ENCODE results near the gene RRP12.

The RRP12 gene

DNA sequence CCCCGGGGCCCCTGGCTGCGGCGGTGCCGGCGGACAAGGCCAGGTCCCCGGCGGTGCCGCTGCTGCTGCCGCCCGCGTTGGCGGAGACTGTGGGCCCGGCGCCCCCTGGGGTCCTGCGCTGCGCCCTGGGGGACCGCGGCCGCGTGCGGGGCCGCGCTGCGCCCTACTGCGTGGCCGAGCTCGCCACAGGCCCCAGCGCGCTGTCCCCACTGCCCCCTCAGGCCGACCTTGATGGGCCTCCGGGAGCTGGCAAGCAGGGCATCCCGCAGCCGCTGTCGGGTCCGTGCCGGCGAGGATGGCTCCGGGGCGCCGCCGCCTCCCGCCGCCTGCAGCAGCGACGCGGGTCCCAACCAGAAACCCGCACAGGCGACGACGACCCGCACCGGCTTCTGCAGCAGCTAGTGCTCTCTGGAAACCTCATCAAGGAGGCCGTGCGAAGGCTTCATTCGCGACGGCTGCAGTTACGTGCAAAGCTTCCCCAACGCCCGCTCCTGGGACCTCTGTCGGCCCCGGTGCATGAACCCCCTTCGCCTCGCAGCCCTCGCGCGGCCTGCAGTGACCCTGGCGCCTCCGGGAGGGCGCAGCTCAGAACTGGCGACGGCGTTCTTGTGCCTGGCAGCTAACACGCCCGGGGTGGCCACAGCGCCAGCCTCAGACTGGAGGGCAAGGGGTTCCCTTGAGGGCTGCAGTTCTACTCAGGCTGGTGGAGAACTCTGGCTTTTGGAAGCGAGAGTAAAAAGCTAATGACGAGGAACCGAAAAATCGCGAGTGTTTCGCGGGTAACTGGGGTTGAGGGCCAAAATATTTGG is 81.3 kb downstream of the RRP12 start:
- TF ChIP-seq, protein P1, sequence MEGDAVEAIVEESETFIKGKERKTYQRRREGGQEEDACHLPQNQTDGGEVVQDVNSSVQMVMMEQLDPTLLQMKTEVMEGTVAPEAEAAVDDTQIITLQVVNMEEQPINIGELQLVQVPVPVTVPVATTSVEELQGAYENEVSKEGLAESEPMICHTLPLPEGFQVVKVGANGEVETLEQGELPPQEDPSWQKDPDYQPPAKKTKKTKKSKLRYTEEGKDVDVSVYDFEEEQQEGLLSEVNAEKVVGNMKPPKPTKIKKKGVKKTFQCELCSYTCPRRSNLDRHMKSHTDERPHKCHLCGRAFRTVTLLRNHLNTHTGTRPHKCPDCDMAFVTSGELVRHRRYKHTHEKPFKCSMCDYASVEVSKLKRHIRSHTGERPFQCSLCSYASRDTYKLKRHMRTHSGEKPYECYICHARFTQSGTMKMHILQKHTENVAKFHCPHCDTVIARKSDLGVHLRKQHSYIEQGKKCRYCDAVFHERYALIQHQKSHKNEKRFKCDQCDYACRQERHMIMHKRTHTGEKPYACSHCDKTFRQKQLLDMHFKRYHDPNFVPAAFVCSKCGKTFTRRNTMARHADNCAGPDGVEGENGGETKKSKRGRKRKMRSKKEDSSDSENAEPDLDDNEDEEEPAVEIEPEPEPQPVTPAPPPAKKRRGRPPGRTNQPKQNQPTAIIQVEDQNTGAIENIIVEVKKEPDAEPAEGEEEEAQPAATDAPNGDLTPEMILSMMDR (IDR thresholded peaks at IDR 0.05; ENCODE audit: low read depth, low read length): no peak
- DNase-seq (ENCODE audit: low read depth in 2 of 2): no peak
- peak overlapping the region; percentile 66 to 69 for H3K4me3 ChIP-seq (replicated peaks in 1 of 2; ENCODE audit: low read depth in 2 of 2, low read length in 2 of 2)

DNA sequence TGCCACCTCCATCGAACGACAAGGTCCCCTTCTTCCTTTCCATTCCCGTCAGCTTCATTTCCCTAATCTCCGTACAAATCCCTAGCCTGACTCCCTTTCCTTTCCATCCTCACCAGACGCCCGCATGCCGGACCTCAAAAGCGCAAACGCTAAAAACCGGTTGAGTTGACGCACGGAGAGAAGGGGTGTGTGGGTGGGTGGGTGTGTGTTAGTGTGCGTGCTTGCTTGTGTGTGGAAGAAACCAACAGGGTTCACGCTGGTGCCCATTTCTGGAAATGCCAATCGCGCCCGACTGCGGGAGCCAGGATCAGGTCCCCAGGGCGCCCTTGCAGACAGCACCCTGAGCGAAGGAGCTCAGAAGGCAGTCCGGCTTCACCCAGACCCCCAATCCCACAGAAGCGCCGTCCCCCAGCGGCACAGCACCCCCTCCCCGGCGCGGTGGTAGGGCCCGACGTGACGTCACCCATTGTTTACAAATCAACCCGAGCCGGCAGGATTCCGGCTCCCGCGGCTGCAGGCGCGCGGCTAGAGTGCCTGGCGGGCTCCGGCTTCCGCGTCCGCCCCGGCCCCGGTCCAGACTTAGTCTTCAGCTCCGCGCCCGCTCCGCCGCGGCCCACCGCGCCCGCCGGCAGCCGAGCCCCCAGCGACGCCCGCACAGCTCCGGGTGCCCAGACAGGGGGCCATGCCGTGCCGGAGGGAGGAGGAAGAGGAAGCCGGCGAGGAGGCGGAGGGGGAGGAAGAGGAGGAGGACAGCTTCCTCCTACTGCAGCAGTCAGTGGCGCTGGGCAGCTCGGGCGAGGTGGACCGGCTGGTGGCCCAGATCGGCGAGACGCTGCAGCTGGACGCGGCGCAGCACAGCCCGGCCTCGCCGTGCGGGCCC is 82.1 kb downstream of the RRP12 start, which contains the start of gene FRAT1:
Gene FRAT1 (plus strand): TSS at position 500 of the 880 bp plus-strand sequence. CDS start 183 bp downstream, at position 683.
- DNase-seq (ENCODE audit: low read depth in 2 of 2): peak; percentile 91 to 95
- peak within 1 kb of the TSS; percentile 66 to 69 for H3K4me3 ChIP-seq (replicated peaks in 1 of 2; ENCODE audit: low read depth in 2 of 2, low read length in 2 of 2)
- TF ChIP-seq, protein P1 (IDR thresholded peaks at IDR 0.05; ENCODE audit: low read depth, low read length): no peak

DNA sequence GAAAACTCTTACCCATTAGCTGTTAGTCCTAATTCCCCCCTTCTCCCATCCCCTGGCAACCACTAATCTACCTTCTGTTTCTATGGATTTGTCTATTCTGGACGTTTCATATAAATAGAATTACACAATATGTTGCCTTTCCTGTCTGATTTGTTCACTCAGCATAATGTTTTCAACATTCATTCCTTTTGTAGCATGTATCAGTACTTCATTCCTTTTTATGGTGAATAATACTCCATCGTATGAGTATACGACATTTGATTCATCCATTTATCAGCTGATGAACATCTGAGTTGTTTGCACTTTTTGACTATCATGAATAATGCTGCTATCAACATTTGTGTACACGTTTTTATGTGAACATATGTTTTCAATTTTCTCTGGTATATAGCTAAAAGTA is 86.5 kb downstream of the RRP12 start:
- TF ChIP-seq, protein P1 (IDR thresholded peaks at IDR 0.05; ENCODE audit: low read depth, low read length): no peak
- no peak overlapping the region for H3K4me3 ChIP-seq (replicated peaks in 1 of 2; ENCODE audit: low read depth in 2 of 2, low read length in 2 of 2)
- peak in 1 of 2 donors; percentile 19 for DNase-seq (ENCODE audit: low read depth in 2 of 2)

DNA sequence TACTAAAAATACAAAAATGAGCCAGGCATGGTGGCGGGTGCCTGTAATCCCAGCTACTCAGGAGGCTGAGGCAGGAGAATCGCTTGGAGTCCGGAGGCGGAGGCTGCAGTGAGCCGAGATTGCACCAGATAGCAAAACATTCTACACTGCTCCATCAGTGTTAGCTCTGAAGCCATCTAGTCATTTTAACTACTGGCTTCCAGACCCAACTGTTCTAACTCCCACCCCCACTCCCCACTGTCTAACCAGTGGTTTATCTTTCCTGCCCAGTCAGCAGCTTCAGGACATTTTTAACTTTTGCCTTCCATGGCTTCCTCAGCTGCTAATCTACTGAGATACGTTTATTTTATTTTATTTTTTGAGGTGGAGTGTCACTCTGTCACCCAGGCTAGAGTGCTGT is 88.2 kb downstream of the RRP12 start:
- no peak overlapping the region for H3K4me3 ChIP-seq (replicated peaks in 1 of 2; ENCODE audit: low read depth in 2 of 2, low read length in 2 of 2)
- TF ChIP-seq, protein P1 (IDR thresholded peaks at IDR 0.05; ENCODE audit: low read depth, low read length): no peak
- no peak for DNase-seq (ENCODE audit: low read depth in 2 of 2)

DNA sequence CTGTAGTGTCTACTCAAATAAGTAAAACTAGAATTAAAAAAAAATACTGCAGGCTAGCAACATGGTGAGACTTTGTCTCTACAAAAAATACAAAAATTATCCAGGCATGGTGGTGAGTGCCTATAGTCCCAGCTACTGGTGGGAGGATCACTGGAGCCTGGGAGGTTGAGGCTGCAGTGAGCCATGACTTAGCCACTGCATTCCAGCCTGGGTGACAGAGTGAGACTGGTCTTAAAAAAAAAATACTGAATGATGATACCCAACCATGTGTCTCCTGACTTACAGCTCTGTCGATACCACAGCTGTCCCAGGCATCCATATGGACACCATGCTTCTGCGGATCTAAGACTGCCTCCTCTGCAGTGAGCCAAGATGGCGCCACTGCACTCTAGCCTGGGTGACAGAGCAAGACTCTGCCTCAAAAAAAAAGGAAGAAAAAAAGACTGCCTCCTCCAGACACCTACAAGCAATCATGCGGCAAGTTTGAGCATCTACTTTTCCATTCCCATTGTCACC is 90.0 kb downstream of the RRP12 start:
- TF ChIP-seq, protein P1 (IDR thresholded peaks at IDR 0.05; ENCODE audit: low read depth, low read length): no peak
- no peak overlapping the region for H3K4me3 ChIP-seq (replicated peaks in 1 of 2; ENCODE audit: low read depth in 2 of 2, low read length in 2 of 2)
- DNase-seq (ENCODE audit: low read depth in 2 of 2): no peak

DNA sequence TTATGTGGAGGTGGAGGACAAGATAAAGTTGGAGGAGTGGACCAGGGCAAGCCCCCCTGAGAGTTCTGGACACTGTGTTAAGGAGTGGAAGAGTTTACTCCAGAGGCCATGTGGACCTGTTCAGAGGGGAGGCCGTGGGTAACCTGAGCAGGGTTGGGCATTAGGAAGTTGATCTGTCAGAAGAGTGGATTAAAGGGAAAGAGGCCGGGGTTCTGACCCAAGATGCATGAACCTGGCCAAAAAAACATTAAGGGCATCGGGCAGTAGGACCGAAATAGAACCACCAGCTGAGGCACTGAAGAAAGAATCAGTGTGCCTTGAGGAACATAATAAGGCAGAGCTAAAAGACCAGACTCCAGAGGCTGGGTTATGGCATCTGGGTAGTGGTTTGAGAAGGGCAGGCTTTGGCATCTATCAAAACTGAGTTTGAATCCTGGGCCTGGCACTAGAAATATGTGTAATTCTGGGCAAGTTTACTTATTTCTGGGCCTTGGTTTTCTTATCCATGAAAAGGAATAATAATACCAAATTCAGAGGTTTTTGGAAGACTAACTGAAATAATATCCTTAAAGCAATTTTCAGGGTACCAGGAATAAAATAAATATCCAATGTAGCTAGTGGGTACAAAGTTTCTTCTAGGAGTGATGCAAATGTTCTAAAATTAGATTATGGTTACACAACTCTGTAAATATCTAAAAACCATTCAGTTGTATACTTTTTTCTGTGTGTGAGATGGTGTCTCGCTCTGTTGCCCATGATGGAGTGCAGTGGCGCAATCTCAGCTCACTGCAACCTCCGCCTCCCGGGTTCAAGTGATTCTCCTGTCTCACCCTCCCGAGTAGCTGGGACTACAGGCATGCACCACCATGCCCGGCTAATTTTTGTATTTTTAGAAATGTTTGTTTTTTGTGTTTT is 93.0 kb downstream of the RRP12 start:
- TF ChIP-seq, protein P1 (IDR thresholded peaks at IDR 0.05; ENCODE audit: low read depth, low read length): no peak
- no peak overlapping the region for H3K4me3 ChIP-seq (replicated peaks in 1 of 2; ENCODE audit: low read depth in 2 of 2, low read length in 2 of 2)
- DNase-seq (ENCODE audit: low read depth in 2 of 2): no peak
